Neural crest cell (in vitro differentiated cells): ENCODE measurements around the gene ALS2CL. TPM values are rescaled to one million over a fixed set of nuclear protein-coding genes. Genes with fewer than 3 reads are reported as not detected.

ENCODE experiments used
- DNase-seq: peaks from one replicate; pipeline ENCODE4 v3.0.0; 2021; ENCODE audit warnings: low read depth, mixed read lengths, low spot score
- H3K27ac Mint-ChIP-seq: one replicate; pipeline ENCODE4 v1.8.0; 2021; ENCODE audit warnings: mild to moderate bottlenecking, mixed read lengths; ENCODE audit not compliant: unreplicated experiment
- H3K27me3 Mint-ChIP-seq: 2 replicates; pipeline ENCODE4 v1.8.0; 2021; ENCODE audit warnings: low read depth, mild to moderate bottlenecking, mixed read lengths
- H3K36me3 Mint-ChIP-seq: 2 replicates; pipeline ENCODE4 v1.8.0; 2021; ENCODE audit warnings: low read depth, mild to moderate bottlenecking, mixed read lengths
- H3K4me1 Mint-ChIP-seq: 2 replicates; pipeline ENCODE4 v1.8.0; 2021; ENCODE audit warnings: mixed read lengths
- H3K4me3 Mint-ChIP-seq: one replicate; pipeline ENCODE4 v1.8.0; 2021; ENCODE audit warnings: mild to moderate bottlenecking, mixed read lengths
- H3K9me3 Mint-ChIP-seq: 2 replicates; pipeline ENCODE4 v1.8.0; 2021; ENCODE audit warnings: mixed read lengths
- CTCF ChIP-seq: fragments of 200-600 bp; sonication (generic); conservative IDR thresholded peaks from 2 replicates; pipeline ENCODE4 v1.5.0; 2021; ENCODE audit warnings: antibody characterized with exemption, mild to moderate bottlenecking
- total RNA-seq: library from RNA; stranded (reverse); gene quantifications from 2 replicates; pipeline ENCODE4 v1.2.1, GENCODE V29; 2021

The ALS2CL gene
- total RNA-seq, 1 donor from 2014 or later = 0.26 TPM

GRCh38 chr3:46655271-46655670 lies 38.2 kb downstream of the ALS2CL start:
- no peak for DNase-seq
- Mint-ChIP-seq H3K36me3 (no peaks in the 10 kb centered on the region), H3K9me3 (peaks cover 6% of the 10 kb centered on the region), H3K27me3 (peaks cover 18% of the 10 kb centered on the region), H3K4me1 (peaks cover 14% of the 10 kb centered on the region), H3K4me3 (no peak overlapping the region), H3K27ac (no peak overlapping the region)
- no peak for TF ChIP-seq CTCF

- H3K36me3 Mint-ChIP-seq = no peaks in the 10 kb centered on the region
- H3K4me3 Mint-ChIP-seq = no peak overlapping the region
- no peaks in the 10 kb centered on the region for H3K4me1 Mint-ChIP-seq
- no peak overlapping the region for H3K27ac Mint-ChIP-seq
- no peak for TF ChIP-seq CTCF
- DNase-seq = no peak
- H3K9me3 Mint-ChIP-seq = peaks cover 6% of the 10 kb centered on the region
- H3K27me3 Mint-ChIP-seq = peaks cover 14% of the 10 kb centered on the region
Observed at GRCh38 chr3:46651084-46651483, 42.4 kb downstream of the ALS2CL start.

- peaks cover 5% of the 10 kb centered on the region for H3K27me3 Mint-ChIP-seq
- H3K9me3 Mint-ChIP-seq = peaks cover 6% of the 10 kb centered on the region
- H3K36me3 Mint-ChIP-seq = no peaks in the 10 kb centered on the region
- no peak overlapping the region for H3K27ac Mint-ChIP-seq
- no peaks in the 10 kb centered on the region for H3K4me1 Mint-ChIP-seq
- H3K4me3 Mint-ChIP-seq = no peak overlapping the region
- no peak for TF ChIP-seq CTCF
- no peak for DNase-seq
Observed at GRCh38 chr3:46649436-46649835, 44.0 kb downstream of the ALS2CL start.

GRCh38 chr3:46648096-46648495 lies 45.4 kb downstream of the ALS2CL start:
- Mint-ChIP-seq H3K27me3 (peaks cover 3% of the 10 kb centered on the region), H3K27ac (no peak overlapping the region), H3K36me3 (no peaks in the 10 kb centered on the region), H3K4me3 (no peak overlapping the region), H3K4me1 (no peaks in the 10 kb centered on the region), H3K9me3 (peaks cover 6% of the 10 kb centered on the region)
- no peak for TF ChIP-seq CTCF
- no peak for DNase-seq

- no peak for DNase-seq
- peaks cover 3% of the 10 kb centered on the region for H3K27me3 Mint-ChIP-seq
- TF ChIP-seq CTCF = no peak
- no peak overlapping the region for H3K4me3 Mint-ChIP-seq
- H3K9me3 Mint-ChIP-seq = peaks cover 3% of the 10 kb centered on the region
- no peaks in the 10 kb centered on the region for H3K4me1 Mint-ChIP-seq
- no peak overlapping the region for H3K27ac Mint-ChIP-seq
- no peaks in the 10 kb centered on the region for H3K36me3 Mint-ChIP-seq
Observed at GRCh38 chr3:46646700-46647099, 46.8 kb downstream of the ALS2CL start.

- TF ChIP-seq CTCF = no peak
- peaks cover 3% of the 10 kb centered on the region for H3K27me3 Mint-ChIP-seq
- H3K27ac Mint-ChIP-seq = no peak overlapping the region
- no peak for DNase-seq
- H3K4me1 Mint-ChIP-seq = no peaks in the 10 kb centered on the region
- no peaks in the 10 kb centered on the region for H3K36me3 Mint-ChIP-seq
- H3K9me3 Mint-ChIP-seq = peaks cover 10% of the 10 kb centered on the region
- no peak overlapping the region for H3K4me3 Mint-ChIP-seq
Observed at GRCh38 chr3:46643701-46644100, 49.8 kb downstream of the ALS2CL start.
